ENCODE results near the gene PSMA2.

PSMA2 gene

DNA sequence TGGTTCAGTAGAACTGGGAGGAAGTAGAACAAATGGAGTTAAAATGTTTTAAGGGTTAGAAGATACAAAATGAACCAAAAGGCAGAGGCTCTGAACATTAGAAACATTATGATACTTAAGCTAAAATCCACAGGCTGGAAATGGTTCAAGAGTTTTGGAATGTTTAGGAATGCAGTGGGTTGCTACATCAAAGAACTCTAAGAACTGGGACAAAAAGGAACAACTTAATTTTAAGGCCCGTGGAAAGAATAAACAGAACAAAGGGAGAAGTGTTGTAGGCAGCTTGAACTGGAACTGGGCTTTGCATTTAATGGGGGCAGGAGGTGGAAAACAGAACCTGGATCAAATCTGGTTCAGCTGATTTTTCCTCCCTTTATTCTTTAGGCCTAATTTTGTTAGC lies 16.6 kb downstream of the PSMA2 start:
- H3K9ac ChIP-seq (ENCODE audit: low read depth, low read length), result no peak overlapping the region
- no peaks in the 10 kb centered on the region for H3K9me3 ChIP-seq (replicated peaks; ENCODE audit: low read length)
- peaks cover 38% of the 10 kb centered on the region for H3K36me3 ChIP-seq (ENCODE audit: insufficient read depth, low read length)
- peaks cover 23% of the 10 kb centered on the region for H3K4me1 ChIP-seq (ENCODE audit: control insufficient read depth, insufficient read depth, low read length)
- H3K27me3 ChIP-seq (ENCODE audit: control insufficient read depth, insufficient read depth, low read length), result no peaks in the 10 kb centered on the region
- no peak overlapping the region for H3K4me2 ChIP-seq (ENCODE audit: low read length)
- no peak overlapping the region for H3K4me3 ChIP-seq (ENCODE audit: low read length)

DNA sequence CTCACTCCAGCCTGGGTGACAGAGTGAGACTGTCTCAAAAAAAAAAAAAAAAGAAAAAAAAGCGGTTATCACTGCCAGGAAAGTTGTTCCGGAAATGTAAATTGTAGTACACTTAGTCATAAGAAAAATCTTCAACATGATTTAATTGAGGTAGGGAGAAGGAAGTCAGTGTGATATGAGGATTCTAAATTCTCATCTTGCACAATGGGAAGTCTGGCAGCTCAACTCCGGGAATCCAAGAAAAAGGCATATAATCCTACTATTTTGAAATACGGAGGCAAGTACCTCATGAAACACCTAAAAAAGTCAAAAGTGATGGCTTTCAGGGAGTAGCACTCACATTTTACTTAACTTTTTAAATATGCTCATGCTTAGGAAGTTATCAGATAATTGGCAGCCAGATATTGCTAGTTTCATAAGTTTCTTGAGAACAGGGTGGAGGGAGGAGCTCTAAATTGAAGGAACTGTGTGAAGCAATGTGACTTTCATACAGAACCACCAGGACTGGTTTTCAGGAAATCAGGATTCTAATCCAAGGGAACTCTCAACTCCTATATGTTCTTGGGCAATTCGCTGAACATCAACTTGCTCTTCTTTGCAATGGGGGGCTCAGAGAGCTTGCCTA lies 17.4 kb downstream of the PSMA2 start:
- Histone ChIP-seq H3K36me3 (ENCODE audit: insufficient read depth, low read length) (peaks cover 31% of the 10 kb centered on the region), H3K27me3 (ENCODE audit: control insufficient read depth, insufficient read depth, low read length) (no peaks in the 10 kb centered on the region), H3K4me1 (ENCODE audit: control insufficient read depth, insufficient read depth, low read length) (peaks cover 23% of the 10 kb centered on the region), H3K9ac (ENCODE audit: low read depth, low read length) (no peak overlapping the region), H3K9me3 (replicated peaks; ENCODE audit: low read length) (no peaks in the 10 kb centered on the region), H3K4me3 (ENCODE audit: low read length) (no peak overlapping the region), H3K4me2 (ENCODE audit: low read length) (peak overlapping the region; percentile 25)

DNA sequence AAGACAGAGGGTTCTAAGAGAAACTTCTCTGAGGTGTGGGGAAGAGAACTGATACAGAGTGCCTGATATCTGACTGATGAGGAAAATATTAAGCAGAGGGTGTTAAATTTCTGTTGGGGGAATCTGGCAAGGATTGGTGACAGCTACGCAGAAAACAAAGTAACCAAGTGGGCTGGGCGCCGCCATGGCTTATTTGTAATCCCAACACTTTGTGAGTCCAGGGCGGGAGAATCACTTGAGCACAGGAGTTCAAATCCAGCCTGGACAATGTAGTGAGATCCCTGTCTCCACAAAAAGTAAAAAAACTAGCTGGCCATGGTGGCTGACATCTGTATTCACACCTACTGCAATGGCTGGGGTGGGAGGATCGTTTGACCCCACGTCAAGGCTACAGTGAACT lies 18.0 kb downstream of the PSMA2 start:
- H3K36me3 ChIP-seq (ENCODE audit: insufficient read depth, low read length), result peaks cover 26% of the 10 kb centered on the region
- no peak overlapping the region for H3K9ac ChIP-seq (ENCODE audit: low read depth, low read length)
- no peak overlapping the region for H3K4me2 ChIP-seq (ENCODE audit: low read length)
- H3K27me3 ChIP-seq (ENCODE audit: control insufficient read depth, insufficient read depth, low read length), result no peaks in the 10 kb centered on the region
- peaks cover 23% of the 10 kb centered on the region for H3K4me1 ChIP-seq (ENCODE audit: control insufficient read depth, insufficient read depth, low read length)
- H3K4me3 ChIP-seq (ENCODE audit: low read length), result no peak overlapping the region
- H3K9me3 ChIP-seq (replicated peaks; ENCODE audit: low read length), result no peaks in the 10 kb centered on the region

DNA sequence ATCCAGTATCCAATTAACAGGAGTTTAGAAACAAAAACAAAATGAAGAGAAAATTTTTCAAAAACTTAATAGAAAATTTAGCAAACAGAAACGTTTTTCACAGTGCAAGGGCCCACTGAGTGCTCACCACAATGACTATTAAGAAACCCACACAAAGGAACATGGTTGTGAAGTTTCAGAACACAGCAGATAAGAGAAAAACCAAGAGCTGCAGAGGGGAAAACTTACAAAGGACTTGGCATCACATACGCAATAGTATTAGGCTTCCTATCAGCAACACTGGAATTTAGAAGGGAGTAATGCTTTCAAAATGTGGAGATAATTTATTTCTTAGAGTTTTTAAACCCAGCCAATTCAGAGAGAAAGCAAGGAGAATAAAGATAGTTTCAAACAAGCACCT lies 18.4 kb downstream of the PSMA2 start:
- Histone ChIP-seq H3K4me3 (ENCODE audit: low read length) (no peak overlapping the region), H3K36me3 (ENCODE audit: insufficient read depth, low read length) (peaks cover 26% of the 10 kb centered on the region), H3K4me2 (ENCODE audit: low read length) (no peak overlapping the region), H3K4me1 (ENCODE audit: control insufficient read depth, insufficient read depth, low read length) (peaks cover 23% of the 10 kb centered on the region), H3K9ac (ENCODE audit: low read depth, low read length) (no peak overlapping the region), H3K27me3 (ENCODE audit: control insufficient read depth, insufficient read depth, low read length) (no peaks in the 10 kb centered on the region), H3K9me3 (replicated peaks; ENCODE audit: low read length) (no peaks in the 10 kb centered on the region)

DNA sequence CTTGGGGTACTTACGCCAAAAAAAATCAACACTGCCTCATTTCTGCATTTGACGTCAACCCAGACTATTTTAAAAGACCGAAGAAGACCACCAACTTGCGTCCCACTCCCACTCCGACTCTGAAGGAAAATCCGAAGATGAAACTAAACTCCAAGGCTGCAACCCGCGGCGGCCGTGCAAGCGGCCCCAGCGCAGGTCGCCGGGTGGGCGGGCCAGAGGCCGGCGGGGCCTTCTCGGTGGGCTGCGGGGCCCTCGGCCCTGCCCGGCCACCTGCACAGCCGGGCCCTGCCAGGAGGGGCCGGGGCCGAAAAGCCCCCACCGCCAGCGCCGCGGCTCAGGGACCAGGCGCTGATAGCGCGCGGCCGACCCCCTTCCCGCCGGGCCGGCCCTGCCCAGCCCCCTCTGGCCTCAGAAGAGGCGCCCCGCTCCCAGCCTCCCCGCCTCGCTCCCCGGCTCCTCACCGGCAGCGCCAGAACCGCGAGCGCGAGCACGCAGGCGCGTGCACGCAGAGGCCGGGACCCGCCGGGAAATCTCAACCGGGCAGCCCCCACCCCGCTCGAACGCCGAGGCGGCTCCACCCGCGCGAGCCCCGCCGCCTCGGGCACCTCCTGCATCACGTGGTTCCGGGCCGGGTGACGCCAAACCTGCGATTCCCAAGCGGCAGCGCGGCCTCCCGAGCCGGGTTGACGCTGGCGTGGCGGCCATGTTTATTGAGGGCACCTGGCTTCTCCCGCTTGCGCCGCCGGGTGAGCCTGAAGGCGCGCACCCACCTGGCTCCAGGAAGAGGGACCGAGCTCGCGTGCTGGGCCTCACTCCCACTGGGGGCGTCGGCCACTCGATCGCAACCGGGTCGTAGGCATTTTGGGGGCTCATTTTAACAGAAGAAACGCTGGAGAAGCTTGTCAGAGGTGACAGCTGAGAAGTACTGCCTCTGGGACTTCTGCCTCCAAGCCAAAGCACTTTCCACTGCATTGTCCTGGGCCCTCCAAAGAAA lies 20.2 kb downstream of the PSMA2 start, which contains the start of gene C7orf25:
C7orf25 (minus strand) TSS at position 617 of the 994 bp plus-strand sequence. CDS start 1,170 bp downstream, outside the sequence.
- H3K4me2 ChIP-seq (ENCODE audit: low read length), result peak within 1 kb of the TSS; percentile 93
- peak within 1 kb of the TSS; percentile 86 for H3K9ac ChIP-seq (ENCODE audit: low read depth, low read length)
- no peaks in the 10 kb centered on the region for H3K9me3 ChIP-seq (replicated peaks; ENCODE audit: low read length)
- H3K4me1 ChIP-seq (ENCODE audit: control insufficient read depth, insufficient read depth, low read length), result peaks cover 26% of the 10 kb centered on the region
- H3K4me3 ChIP-seq (ENCODE audit: low read length), result peak within 1 kb of the TSS; percentile 90
- peaks cover 17% of the 10 kb centered on the region for H3K36me3 ChIP-seq (ENCODE audit: insufficient read depth, low read length)
- H3K27me3 ChIP-seq (ENCODE audit: control insufficient read depth, insufficient read depth, low read length), result no peaks in the 10 kb centered on the region

DNA sequence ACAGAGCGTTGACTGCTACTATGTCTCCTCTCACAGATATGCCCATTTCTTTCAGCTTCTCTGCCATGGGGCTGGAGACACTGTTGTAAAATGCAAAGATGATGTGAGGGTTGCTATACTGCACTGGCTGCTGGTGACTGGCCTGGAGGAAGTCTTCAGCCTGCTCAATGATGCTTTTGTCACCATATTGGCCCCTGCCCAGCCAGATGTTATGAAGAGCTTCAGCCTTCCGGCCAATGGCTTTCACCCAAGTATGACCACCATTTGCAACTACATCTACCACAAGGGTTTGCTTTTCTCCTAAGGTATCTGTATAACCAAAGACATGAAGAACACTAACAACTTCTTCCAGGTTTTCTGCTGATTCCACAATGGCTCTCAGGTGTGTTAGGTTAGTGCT lies 21.7 kb downstream of the PSMA2 start:
- H3K9me3 ChIP-seq (replicated peaks; ENCODE audit: low read length), result no peaks in the 10 kb centered on the region
- H3K4me3 ChIP-seq (ENCODE audit: low read length), result no peak overlapping the region
- H3K4me1 ChIP-seq (ENCODE audit: control insufficient read depth, insufficient read depth, low read length), result peaks cover 23% of the 10 kb centered on the region
- H3K9ac ChIP-seq (ENCODE audit: low read depth, low read length), result no peak overlapping the region
- peak overlapping the region; percentile 93 for H3K4me2 ChIP-seq (ENCODE audit: low read length)
- H3K27me3 ChIP-seq (ENCODE audit: control insufficient read depth, insufficient read depth, low read length), result no peaks in the 10 kb centered on the region
- peaks cover 3% of the 10 kb centered on the region for H3K36me3 ChIP-seq (ENCODE audit: insufficient read depth, low read length)

DNA sequence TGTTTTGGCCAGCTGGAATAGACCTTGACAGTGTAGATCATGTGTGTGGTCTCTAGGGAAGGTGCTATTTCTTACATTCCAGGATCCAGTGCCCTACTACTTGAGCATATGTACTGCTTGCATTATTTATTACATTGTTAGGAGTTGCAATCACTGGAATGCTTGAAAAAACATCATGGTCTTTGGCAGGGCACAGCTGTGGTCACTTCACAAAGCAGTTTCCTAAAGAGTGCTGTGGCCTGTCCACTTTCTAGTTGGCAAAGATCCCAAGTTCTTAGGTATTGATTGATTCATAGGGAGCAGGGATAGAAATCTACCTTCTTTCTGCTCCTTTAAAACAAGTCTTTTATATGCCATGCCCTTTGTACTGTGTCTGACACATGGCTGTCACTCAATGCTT lies 24.7 kb downstream of the PSMA2 start:
- Histone ChIP-seq H3K36me3 (ENCODE audit: insufficient read depth, low read length) (no peaks in the 10 kb centered on the region), H3K4me3 (ENCODE audit: low read length) (no peak overlapping the region), H3K4me1 (ENCODE audit: control insufficient read depth, insufficient read depth, low read length) (peaks cover 11% of the 10 kb centered on the region), H3K9me3 (replicated peaks; ENCODE audit: low read length) (no peaks in the 10 kb centered on the region), H3K27me3 (ENCODE audit: control insufficient read depth, insufficient read depth, low read length) (no peaks in the 10 kb centered on the region), H3K9ac (ENCODE audit: low read depth, low read length) (no peak overlapping the region), H3K4me2 (ENCODE audit: low read length) (no peak overlapping the region)

DNA sequence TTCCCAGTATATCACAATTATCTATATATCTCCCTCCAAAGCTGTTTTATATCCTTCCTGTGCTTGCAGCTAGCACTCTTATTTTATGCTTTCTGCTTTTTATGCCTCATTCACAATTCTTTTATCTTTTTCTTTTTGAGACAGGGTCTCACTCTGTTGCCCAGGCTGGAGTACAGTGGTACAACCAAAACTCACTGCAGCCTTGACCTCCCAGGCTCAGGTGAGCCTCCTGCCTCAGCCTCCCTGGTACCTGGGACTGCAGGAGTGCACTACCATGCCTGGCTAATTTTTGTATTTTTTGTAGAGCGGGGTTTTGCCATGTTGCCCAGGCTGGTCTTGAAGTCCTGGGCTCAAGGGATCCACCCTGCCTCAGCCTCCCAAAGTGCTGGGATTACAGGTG lies 25.8 kb downstream of the PSMA2 start:
- Histone ChIP-seq H3K9ac (ENCODE audit: low read depth, low read length) (no peak overlapping the region), H3K36me3 (ENCODE audit: insufficient read depth, low read length) (no peaks in the 10 kb centered on the region), H3K4me2 (ENCODE audit: low read length) (no peak overlapping the region), H3K4me3 (ENCODE audit: low read length) (no peak overlapping the region), H3K9me3 (replicated peaks; ENCODE audit: low read length) (no peaks in the 10 kb centered on the region), H3K4me1 (ENCODE audit: control insufficient read depth, insufficient read depth, low read length) (peaks cover 8% of the 10 kb centered on the region), H3K27me3 (ENCODE audit: control insufficient read depth, insufficient read depth, low read length) (no peaks in the 10 kb centered on the region)

DNA sequence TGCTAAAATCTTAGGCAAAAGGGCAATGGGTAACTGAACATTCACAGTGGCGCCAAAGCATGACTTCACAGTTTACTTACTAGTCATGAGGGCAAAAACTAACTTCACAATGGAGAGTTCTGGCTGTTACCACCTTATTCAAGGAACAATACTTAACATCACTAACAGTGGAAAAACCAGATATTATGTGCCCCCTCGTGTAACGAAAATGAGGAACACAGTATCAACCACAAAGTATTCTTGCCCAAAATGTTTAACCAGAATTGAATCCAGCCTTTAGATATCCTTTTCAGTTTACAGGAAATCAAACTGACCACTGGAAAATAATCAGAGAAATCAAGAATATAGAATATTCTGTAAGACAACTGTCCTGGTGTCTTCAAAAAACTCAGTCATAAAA lies 29.6 kb downstream of the PSMA2 start:
- H3K9ac ChIP-seq (ENCODE audit: low read depth, low read length), result no peak overlapping the region
- no peaks in the 10 kb centered on the region for H3K4me1 ChIP-seq (ENCODE audit: control insufficient read depth, insufficient read depth, low read length)
- no peak overlapping the region for H3K4me2 ChIP-seq (ENCODE audit: low read length)

DNA sequence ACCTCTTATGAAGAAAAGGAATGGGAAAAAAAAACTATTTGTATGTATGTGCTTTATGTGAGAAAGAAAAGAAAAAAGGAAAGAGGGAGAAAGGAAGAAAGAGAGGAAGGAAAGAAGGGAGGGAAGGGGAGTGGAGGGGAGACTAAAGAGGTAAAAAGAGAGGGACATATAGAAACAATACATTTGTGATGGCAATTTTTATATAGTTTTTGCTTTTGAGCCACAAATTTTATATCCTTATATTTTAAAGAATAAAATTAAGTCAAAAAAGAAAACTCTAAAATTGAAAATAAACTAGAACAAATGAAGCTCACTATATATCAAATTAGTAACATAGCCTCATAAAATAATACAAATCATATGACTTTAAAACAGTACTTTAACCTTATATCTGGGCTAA lies 31.1 kb downstream of the PSMA2 start:
- Histone ChIP-seq H3K4me1 (ENCODE audit: control insufficient read depth, insufficient read depth, low read length) (no peaks in the 10 kb centered on the region), H3K36me3 (ENCODE audit: insufficient read depth, low read length) (no peaks in the 10 kb centered on the region), H3K4me3 (ENCODE audit: low read length) (no peak overlapping the region), H3K4me2 (ENCODE audit: low read length) (no peak overlapping the region), H3K9ac (ENCODE audit: low read depth, low read length) (no peak overlapping the region), H3K27me3 (ENCODE audit: control insufficient read depth, insufficient read depth, low read length) (no peaks in the 10 kb centered on the region), H3K9me3 (replicated peaks; ENCODE audit: low read length) (no peaks in the 10 kb centered on the region)

More for the DNA sequence above, 29.6 kb downstream of the PSMA2 start:
- Histone ChIP-seq H3K9me3 (replicated peaks; ENCODE audit: low read length) (no peaks in the 10 kb centered on the region), H3K4me3 (ENCODE audit: low read length) (no peak overlapping the region), H3K36me3 (ENCODE audit: insufficient read depth, low read length) (no peaks in the 10 kb centered on the region), H3K27me3 (ENCODE audit: control insufficient read depth, insufficient read depth, low read length) (no peaks in the 10 kb centered on the region)

DNA sequence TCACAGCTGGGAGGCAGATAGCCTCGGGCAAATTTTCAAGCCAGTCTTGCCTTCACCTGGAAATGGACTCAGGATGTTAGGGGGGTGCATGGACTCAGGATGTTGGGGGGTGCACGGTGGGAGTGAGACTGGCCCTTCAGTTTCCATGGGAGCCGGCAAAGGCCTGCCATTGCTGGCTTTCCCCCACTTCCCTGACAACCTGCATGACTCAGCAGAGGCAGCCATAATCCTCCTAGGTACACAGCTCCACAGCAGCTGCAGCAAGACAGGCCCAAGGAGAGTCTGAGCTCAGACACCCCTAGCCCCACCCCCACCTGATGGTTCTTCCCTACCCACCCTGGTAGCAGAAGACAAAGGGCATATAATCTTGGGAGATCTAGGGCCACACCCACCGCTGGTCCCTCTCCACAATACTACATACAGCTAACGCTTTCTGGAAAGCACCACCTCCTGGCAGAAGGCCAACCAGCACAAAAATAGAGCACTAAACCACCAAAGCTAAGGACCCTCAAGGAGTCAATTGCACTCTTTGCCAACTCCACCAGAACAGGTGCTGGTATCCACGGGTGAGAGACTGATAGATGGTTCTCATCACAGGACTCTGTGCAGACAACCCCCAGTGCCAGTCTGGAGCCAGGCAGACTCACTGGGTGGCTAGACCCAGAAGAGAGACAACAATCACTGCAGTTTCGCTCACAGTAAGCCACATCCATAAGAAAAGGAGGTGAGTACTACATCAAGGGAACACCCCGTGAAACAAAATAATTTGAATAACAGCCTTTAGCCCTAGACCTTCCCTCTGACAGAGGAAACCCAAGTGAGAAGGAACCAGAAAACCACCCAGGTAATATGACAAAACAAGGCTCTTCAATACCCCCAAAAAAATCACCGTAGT lies 38.4 kb downstream of the PSMA2 start:
- Histone ChIP-seq H3K4me3 (ENCODE audit: low read length) (no peak overlapping the region), H3K9ac (ENCODE audit: low read depth, low read length) (no peak overlapping the region), H3K27me3 (ENCODE audit: control insufficient read depth, insufficient read depth, low read length) (no peaks in the 10 kb centered on the region), H3K36me3 (ENCODE audit: insufficient read depth, low read length) (no peaks in the 10 kb centered on the region), H3K9me3 (replicated peaks; ENCODE audit: low read length) (no peaks in the 10 kb centered on the region), H3K4me1 (ENCODE audit: control insufficient read depth, insufficient read depth, low read length) (peaks cover 3% of the 10 kb centered on the region), H3K4me2 (ENCODE audit: low read length) (no peak overlapping the region)

All from skeletal muscle satellite cell (primary cell).